Activated CD8-positive, alpha-beta memory T cell treated with anti-CD3 and anti-CD28 coated beads for 4 hours (primary cell): Measurements from ENCODE around the gene PNPLA2.
A peak's percentile ranks its signal among the peaks of the same experiment; 100 is the strongest.

Experiments used
- DNase-seq, 2 donors: peaks; one replicate each; pipeline ENCODE4 v3.0.0-alpha.2; 2020; ENCODE audit warnings: low read depth in 2 of 2

PNPLA2 gene, protein sequence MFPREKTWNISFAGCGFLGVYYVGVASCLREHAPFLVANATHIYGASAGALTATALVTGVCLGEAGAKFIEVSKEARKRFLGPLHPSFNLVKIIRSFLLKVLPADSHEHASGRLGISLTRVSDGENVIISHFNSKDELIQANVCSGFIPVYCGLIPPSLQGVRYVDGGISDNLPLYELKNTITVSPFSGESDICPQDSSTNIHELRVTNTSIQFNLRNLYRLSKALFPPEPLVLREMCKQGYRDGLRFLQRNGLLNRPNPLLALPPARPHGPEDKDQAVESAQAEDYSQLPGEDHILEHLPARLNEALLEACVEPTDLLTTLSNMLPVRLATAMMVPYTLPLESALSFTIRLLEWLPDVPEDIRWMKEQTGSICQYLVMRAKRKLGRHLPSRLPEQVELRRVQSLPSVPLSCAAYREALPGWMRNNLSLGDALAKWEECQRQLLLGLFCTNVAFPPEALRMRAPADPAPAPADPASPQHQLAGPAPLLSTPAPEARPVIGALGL

DNA sequence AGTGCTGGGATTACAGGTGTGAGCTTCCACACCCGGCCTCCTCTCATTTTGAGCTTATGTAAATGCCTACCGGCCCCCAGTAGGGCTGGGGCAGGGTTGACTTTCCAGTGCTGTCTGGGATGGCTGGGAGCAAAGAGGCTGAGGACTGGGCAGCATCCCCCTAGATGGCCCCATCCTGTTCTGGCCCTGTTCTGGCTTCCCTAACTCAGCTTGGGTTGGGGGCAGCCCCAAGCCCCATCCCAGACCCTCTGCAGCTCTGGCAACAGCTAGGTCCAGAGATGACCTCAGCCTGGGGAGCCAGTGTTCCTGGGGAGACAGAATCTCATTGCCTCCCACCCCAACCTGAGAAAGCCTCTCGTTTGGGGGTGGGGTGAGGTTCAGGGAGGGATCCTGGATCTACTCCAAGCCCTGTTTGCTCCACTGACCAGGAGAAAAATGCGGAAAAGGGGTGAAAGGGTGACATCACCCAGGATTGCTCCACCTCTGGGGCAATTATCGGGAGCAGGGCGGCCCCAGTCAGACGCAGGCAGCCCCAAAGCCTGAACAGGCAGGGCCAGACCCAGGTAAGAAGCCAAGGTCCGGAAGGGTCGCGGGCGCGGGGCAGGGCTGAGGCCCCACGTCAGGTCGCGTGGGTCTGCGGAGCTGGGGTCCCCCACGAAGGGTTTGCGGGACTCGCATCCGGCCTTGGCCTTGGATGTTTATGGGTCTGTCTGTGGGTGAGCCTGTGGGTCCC is at the start of gene PNPLA2:
TSS of gene PNPLA2 (plus strand) at position 519 of the 733 bp plus-strand sequence. CDS start 805 bp downstream, outside the sequence.
- no peak for DNase-seq

DNA sequence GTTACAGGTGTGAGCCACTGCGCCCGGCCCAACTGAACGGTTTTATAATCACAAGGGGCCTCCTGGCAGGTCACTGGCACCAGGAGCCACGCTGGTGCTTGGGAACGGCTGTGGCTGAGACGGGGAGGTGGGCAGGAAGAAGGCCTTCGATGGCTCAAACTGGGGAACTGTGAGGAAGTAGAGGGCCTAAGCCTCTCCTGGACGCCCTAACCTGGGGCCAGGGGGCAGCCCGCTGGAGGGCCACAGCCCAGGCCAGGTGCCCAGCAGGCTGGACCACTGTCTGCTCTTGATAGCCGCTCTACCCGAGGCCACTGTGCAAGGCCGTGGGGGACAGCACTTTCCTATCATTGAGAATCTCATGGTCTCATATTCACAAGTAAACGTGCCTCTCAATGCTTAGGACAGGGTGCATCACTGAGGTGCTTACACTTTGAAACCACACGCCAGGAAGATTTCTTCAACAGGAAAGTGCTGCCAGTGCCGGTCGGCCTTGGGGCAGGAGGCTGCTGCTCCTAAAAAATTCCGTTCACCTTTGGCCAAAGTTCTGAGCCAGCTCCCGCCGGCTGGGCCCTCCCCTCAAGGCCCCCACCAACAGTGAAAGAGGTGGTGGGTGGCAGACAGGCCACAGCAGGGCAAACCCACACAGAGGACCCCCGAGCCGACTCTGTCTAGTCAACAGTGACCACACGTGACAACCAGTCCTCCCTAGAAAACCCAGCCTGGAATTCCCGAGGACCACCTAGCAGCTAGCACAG is 48.6 kb upstream of the PNPLA2 start:
- no peak for DNase-seq

DNA sequence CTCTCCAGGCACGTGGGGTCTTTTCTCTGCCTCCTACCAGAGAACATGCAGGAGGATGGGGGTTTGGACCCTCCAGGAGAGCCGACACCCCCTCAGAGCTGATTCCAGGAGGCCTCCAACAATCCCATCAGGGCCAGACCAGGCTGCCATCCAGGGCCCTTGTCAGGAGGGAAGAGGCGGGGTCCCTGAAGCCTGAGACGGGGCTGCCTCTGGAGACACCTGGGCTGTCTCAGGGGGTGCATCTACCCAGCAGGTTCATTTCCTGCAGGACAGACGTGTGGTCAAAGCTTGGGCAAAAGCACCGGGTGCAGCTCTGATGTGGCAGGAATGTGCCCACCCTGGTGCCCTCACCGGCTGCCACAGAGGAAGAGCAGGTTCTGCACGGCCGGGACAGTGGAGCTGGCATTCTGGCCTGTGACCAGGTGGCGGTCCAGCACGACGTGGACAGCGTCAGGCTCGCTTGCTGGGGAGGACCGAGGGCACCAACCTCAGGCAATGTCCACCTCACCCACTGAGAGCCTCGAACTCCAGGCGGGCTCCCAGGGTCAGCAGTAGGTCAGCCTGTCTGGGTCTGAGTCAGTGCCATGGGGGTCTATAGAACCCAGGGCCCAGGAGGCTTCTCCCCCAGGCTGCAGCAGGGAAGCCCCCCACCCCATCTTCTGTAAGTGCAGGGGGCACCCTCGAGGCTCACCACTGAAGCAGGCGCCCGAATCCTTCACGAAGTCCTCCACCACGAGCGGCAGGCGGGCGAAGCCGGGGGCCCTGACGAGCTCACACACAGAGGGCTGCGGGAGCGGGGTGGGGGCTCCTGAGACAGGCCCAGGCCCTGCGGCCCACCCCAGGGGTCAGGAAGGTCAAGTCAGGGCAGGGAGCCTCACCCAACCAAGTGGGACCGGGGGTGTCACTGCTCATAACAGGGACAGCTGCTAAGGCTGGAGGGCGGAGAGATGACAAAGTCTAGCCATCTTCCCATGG is 47.8 kb upstream of the PNPLA2 start:
- DNase-seq: no peak

DNA sequence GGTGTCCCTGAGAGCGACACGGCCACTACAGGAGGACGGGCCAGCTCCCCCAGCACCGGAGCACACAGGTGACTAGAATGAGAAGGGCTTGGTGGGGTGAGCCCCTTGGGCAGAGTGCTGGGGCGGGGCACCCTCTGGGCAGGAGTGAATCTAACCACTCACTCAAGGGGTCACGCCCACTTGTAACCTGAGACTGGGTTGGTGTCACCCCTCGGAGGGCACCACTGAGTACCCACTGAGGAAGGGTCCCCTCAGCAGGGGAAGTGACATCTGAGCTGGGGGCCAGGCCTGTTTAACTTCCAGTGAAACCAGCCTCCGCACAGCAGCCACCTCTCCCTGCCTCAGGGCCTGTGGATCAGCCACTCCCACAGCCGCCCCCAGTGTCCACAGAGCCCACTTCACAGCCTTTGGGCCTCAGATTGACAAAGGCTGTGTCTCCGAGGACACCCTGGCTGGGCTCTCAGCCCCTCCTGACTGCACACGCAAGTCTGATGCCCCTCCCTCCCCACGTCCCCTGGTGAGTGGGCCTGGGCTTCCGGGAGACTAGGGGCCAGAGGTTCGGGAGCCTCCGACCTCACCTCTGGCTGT is 47.0 kb upstream of the PNPLA2 start:
- no peak for DNase-seq

DNA sequence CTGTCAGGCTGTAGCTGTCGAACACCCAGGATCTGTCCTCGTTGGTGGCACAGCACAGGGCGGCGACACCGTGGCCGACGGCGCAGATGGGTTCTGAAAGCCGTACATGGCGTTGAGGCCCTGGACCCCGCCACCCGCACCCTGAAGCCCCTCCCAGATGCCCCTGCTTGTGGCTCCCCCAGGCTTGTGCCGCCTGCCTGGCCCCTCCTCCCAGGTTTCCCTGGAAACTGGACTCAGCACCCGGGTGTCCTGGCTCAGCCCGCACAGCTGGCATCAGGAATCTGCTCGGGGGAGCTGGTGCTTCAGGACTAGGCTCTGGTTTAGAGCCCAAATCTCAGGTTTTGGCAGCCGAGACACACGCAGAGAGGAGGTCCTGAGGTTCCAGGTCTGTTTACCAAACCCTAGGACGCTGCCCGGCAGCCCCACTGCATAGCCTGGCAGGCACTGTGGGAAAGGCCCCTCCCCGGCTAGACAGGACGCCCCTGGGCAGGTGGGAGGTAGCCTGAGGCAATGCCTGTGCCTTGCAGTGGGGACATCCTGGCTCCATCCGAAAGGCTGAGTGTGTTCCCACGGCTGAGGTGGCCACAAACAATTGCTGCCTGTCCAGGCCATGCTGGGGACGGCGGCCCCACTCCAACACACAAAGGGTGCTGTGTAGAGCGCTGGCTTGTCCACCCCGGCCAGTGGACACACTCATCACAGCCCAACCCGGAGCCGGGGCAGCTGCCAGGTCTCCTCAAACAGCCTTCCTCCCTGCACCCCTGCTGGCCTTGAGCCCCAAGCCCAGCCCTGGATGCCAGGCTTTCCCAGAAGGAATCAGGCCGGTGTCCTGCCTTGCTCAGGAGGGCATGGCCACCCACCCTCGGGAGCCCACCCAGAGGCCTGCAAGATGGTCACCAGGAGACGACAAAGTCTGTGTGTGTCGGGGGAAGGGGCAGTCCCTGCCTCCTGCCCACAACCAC is 46.0 kb upstream of the PNPLA2 start:
- no peak for DNase-seq

DNA sequence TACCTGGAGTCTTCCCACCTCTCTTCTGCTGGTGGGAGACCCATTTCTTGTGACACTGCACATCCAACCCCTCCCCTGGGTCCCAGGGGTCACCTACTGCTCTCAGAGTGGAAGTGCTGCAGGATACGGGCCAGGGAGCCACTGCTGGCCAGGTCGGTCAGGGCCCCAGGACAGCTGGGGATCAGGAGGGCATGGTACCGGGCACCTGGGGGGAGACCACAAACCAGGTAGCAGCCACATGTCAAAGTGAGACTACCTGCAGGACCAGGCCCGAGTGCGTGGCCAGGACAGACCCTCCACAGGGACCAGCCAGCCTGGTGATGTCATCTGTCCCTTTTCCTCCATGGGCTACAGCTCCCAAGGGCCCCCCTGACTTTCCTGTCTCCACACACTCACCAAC is 45.3 kb upstream of the PNPLA2 start:
- DNase-seq: no peak

DNA sequence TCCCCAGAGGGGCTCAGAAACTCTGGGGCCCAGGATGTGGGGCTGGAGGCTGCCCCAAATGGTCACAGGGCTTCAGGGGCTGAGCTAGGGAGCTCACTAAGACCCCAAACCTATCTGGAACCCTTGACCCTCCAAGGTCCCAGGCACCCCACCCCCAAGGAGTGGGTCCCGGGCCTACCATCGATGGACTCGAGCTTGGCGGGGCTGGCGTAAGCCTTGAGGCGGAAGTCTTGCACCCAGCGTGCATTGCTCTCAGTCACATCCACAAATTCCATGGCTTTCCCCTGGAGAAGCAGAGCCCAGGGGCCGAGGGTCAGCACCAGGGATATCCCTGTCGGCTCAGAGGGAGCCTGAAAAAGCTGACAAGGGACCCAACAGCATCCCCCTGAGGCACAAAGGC is 44.9 kb upstream of the PNPLA2 start:
- no peak for DNase-seq

DNA sequence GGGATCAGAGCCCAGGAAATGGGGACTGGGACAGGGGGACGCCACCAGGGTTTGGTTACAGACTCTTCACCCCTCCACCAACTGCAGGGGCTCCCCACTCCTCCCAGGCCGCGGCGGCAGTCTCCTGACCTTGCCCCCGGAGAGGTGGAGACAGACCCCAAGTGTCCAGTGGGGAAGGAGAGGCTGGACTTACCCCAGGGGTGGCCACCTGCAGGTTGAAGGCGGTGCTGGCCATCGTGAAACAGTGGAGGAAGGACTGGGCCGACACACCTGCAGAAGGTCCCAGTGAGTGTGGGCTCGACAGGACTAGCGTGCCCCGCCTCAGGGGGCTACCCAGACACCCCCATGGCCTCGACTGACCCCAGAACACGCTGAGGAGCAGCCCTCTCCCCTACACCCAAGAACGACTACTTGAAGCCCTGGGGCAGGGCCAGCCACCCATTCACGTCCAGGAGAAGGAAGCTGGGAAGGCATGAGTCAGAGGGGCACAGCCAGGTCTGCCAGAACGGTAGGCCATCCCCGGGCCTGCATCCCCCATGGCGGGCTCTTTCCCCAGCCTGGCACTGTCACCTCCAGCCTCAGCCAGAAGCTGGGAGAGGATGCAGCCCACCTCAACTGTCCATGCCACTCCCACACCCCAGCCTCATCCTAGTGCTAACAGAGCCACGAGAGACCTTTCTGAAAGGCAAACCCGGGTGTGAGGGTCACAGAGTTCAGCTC is 43.7 kb upstream of the PNPLA2 start:
- DNase-seq: no peak

DNA sequence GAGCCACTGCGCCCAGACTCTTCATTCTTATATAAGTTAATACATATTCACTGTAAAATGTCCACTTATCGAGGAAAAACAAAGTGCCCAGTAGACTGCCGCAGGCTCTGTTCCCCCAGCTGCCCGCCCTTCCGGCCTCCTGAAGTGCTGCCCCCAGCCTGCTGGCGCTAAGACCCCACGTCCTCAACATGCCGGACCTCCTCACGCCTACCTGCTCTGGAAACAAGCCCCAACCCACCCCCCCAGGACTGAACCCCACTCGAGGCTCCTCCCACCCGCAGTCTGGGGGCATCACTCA is 42.5 kb upstream of the PNPLA2 start:
- no peak for DNase-seq

DNA sequence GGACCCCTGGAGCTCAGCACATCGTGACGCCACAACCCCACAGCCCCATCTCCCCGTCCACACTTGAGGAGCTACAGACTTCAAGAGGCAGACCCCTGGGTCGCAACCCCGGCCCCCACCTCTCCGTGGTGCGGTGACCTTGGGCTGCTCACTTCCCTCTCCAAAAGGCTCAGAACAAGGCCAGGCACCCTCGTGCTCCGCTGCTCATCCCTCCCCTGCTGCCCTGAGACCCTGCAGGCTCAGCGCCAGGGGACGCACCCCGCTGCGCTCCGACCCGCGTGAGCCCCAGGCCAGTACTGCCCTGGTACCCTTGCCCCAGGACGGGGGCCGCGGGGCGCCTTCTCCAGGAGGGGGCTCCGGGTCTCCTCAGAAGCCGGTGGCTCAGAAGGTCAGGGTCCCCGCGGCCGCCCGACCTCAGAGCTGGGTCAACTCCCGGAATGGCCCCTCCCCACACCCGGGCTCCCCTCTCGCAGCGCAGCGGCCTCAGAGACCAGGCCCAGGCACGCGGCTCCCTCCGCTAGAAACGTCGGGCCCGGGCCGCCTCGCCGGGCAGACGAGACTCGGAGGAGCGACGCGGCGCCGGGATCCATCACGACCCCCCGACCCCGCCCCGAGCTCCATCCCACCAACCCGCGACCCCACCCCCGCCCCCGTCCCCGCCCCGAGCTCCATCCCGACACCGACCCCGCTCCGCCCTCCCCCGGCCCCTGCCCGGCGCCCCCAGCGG is 42.0 kb upstream of the PNPLA2 start:
- no peak for DNase-seq

DNA sequence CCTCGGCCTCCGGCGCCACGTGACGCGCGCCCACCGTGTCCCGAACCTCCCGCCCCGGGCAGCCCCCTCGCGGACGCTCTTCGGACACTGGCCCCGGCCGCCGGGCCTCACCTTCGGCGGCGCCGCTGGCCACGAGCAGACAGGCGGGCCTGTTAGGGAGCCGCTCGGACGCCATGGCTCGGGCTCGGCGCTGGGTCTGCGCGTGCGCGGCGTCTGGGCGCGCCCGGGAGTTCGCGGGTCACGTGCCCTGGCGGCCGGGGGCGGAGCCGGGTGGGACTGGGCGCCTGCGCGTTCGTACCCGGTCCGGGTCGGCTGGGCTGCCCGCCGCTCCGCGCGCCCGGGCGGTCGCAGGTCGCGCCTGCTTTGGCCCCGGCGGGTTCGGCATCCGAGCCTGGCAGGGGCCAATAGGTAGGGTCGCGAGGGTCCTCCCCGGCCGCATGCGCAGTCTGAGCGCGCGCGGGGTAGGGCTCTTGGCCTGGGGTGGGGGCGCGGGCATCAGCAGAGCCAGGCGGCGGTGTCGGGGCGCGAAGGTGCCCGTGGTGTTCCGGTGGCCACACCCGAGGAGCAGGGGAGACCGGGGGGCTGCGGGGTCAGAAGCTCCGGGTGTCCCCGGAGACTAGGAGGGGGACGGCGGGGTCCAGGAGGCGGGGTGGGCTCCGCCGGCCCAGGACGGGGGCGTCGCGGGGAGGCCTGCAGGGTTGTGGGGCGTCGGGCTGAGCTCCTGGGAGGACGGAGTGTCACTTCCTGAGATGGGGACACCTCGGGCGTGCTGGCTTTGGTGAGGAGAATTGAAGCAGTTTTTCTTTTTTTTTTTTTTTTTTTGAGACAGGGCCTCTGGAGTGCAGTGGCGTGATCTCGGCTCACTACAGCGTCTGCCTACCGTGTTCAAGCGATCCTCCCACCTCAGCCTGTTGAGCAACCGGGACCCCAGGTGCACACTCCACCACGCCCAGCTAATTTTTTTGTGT is 41.1 kb upstream of the PNPLA2 start, which contains the start of gene GATD1:
TSS of gene GATD1 (minus strand) at position 200 of the 968 bp plus-strand sequence. CDS start at position 175, 25 bp downstream.
- peak; percentile 83 to 88 for DNase-seq

DNA sequence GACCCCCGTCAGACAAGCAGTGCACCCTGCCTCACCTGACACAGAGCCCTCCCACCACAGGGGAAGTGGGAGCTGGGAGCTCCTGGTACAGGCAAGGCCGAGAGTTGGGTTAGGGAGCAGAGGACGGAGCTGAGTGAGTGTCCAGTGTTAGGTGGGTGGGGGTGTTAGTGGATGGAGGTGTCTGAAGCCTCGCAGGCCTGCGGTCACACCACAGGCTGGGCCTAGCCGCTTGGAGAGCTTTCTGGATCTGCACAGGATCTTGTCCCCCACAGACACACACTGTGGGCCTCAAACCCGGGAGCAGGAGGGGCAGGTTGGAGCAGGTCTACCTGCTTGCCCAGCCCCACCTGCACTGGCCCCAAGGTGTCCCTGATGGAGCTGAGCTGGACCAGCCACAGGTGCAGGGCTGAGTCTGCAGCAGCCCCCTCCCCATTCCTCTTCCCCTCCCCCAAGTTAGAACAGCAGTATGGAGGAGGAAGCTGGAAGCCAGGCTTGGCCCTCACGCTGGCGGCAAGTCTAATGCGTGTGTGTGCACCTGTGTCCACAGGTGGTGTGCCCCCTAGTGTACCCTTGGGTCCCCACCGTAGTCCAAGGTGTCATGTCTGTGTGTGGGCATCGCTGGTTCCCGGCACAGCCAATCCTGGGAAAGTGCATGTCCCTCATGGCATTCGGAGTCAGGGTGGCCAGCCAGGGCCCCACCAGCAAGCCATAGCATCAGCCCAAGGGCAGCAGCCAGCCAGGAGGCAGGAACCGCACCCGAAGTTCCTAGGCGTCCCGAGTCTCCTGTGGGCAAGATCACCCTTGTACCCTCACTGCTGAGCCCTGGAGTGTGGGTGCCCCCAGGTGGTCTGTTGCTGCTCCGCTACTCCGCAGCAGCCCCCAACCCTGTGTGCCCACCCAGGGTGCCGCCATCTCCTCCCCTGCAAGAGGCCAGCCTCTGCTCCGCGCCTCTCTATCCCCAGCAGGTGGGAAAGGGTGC is 39.4 kb upstream of the PNPLA2 start:
- no peak for DNase-seq

DNA sequence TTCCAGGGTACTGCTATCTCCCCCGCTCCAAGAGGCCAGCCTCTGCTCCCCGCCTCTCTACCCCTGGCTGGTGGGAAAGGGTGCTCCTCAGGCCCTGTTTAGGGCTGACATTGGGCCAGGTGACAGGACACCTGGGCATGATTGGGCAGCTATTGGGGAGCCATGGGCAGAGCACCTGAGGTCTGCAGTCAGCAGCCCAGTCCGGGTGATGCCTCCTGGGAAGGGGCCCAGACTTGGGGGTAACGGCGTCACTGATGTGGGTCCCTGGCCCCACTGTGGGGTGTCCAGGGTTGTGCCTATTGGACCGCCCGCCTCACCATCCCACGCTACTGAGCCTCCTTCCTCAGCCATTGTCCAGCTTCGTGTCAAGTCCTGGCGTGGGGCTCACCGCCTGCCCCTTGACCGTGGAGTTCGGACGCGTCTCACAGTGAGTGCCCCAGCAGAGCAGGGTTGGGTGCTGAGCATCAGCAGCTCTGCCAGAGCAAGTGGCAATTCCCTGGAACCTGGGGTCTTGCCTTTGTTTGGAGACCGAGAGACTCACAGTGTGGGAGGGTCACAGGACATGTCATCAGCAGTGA is 38.7 kb upstream of the PNPLA2 start:
- no peak for DNase-seq

DNA sequence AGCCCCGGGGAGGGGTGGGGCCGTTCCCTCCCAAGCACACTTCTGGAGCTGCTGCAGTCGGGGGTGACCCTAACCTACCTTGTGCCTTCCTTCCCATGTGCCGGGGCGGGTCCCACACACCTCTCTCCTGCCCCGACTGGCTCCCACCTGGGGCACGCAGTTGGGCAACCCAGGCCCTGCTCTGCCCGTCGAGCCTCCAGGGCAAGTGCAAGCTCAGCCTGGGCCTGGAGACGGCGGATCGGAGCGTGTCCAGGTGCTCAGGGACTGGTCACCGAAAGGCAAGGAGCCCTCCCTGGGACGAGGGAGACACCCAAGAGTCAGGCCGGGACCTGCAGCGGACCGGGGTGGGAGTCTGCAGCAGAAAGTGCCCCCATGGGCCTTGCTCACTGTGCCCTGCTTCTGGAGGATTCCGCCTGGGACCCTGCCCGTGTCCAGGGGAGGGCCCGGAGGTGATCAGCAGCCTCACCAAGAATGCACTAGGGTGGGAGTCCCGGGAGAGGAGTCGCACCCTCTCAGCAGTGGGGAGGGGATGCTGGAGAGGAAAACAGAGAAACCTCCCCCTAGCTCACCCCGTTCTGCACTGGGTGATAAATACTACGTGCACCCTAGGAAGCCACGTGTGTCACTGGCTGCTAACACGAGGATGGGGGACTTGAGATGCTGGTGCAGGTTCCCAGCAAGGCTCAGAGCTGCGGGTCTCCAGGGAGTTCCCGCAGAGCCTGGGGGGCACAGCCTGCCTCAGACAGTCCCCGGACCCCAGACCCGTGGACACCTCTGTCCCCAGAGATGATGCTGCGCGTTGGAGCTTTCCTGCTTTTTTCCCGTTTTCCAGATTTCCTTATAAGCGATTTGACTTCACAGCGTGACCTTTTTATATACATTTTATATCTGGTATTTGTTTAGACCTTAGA is 36.2 kb upstream of the PNPLA2 start:
- DNase-seq: no peak
